Testis (tissue), 5 donors: ENCODE data around the gene ARHGAP25. TPM values are rescaled to one million over a fixed set of nuclear protein-coding genes. Genes with fewer than 3 reads are reported as not detected.

Source experiments
- DNase-seq: peaks from one replicate; pipeline ENCODE4 v3.0.0-alpha.2; 2019
- H3K27ac ChIP-seq, 2 donors: fragments of 200-600 bp; sonication (generic); one replicate each; pipeline ENCODE4 v1.5.1; 2019
- H3K27me3 ChIP-seq: fragments of 200-600 bp; sonication (generic); one replicate; pipeline ENCODE4 v1.5.1; 2019
- H3K36me3 ChIP-seq: fragments of 200-600 bp; sonication (generic); one replicate; pipeline ENCODE4 v1.5.1; 2017; ENCODE audit warnings: low read depth; ENCODE audit errors: missing control alignments
- H3K4me1 ChIP-seq: fragments of 200-600 bp; sonication (generic); one replicate; pipeline ENCODE4 v1.5.1; 2019
- H3K4me3 ChIP-seq, 2 donors: fragments of 200-600 bp; sonication (generic); one replicate each; pipeline ENCODE4 v1.5.1; 2017 to 2019
- H3K9me3 ChIP-seq: fragments of 200-600 bp; sonication (generic); one replicate; pipeline ENCODE4 v1.5.1; 2017
- POLR2A ChIP-seq: fragments of 450-650 bp; IDR thresholded peaks from one replicate; pipeline ENCODE4 v1.6.1; 2017; ENCODE audit warnings: antibody characterized with exemption, mild to moderate bottlenecking, moderate library complexity
- WGBS, 2 donors: methylation state at CpG; one replicate each; pipeline ENCODE4 v1.1.5; 2018; 5-methylcytosine and 5-hydroxymethylcytosine counted together
- intact Hi-C: fragments of 100-400 bp; cut with DNase I; formaldehyde crosslinking; loops from one replicate; pipeline ENCODE4 v1.15.1; 2023; ENCODE audit warnings: low total_unique reads
- long read RNA-seq, 2 donors: transcript quantifications; one replicate each; lab custom pipeline, GENCODE V29; 2026
- polyA plus RNA-seq: library from polyadenylated mRNA; stranded (reverse); fragments of 350-450 nt; fragmentation: Illumina TruSeq; extraction: RNeasy Lipid Tissue Mini Kit (QIAGEN cat#74804); gene quantifications from one replicate; pipeline ENCODE4 v1.2.3, GENCODE V29; 2014; ENCODE audit warnings: low read depth, low replicate concordance; ENCODE audit not compliant: insufficient read depth
- total RNA-seq, 2 donors: library from RNA; depleted of rRNA; stranded (reverse); fragments of >200 nt; gene quantifications; one replicate each; pipeline ENCODE4 v1.2.3, GENCODE V29; 2016
- TF ChIP-seq, protein P1 (sequence below), 3 experiments: fragments of 450-650 bp in 2 of 3; fragments of 200-600 bp in 1 of 3; sonication (generic) in 1 of 3; IDR thresholded peaks; one replicate each; pipeline ENCODE4 v1.5.1; 2016 to 2019; ENCODE audit warnings: antibody characterized with exemption in 3 of 3, mild to moderate bottlenecking in 2 of 3, moderate library complexity in 1 of 3

ARHGAP25 gene, protein sequence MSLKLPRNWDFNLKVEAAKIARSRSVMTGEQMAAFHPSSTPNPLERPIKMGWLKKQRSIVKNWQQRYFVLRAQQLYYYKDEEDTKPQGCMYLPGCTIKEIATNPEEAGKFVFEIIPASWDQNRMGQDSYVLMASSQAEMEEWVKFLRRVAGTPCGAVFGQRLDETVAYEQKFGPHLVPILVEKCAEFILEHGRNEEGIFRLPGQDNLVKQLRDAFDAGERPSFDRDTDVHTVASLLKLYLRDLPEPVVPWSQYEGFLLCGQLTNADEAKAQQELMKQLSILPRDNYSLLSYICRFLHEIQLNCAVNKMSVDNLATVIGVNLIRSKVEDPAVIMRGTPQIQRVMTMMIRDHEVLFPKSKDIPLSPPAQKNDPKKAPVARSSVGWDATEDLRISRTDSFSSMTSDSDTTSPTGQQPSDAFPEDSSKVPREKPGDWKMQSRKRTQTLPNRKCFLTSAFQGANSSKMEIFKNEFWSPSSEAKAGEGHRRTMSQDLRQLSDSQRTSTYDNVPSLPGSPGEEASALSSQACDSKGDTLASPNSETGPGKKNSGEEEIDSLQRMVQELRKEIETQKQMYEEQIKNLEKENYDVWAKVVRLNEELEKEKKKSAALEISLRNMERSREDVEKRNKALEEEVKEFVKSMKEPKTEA
- total RNA-seq (1 to 10 TPM; 6.2 to 6.7 TPM), polyA plus RNA-seq (8.2 TPM)
- long read RNA-seq, donor 1, partial matches to known transcripts: 0 of 3 reads
- long read RNA-seq, donor 1, other reads (novel, unspliced or antisense): 0 of 3 reads
- long read RNA-seq, donor 2: 0 reads

DNA sequence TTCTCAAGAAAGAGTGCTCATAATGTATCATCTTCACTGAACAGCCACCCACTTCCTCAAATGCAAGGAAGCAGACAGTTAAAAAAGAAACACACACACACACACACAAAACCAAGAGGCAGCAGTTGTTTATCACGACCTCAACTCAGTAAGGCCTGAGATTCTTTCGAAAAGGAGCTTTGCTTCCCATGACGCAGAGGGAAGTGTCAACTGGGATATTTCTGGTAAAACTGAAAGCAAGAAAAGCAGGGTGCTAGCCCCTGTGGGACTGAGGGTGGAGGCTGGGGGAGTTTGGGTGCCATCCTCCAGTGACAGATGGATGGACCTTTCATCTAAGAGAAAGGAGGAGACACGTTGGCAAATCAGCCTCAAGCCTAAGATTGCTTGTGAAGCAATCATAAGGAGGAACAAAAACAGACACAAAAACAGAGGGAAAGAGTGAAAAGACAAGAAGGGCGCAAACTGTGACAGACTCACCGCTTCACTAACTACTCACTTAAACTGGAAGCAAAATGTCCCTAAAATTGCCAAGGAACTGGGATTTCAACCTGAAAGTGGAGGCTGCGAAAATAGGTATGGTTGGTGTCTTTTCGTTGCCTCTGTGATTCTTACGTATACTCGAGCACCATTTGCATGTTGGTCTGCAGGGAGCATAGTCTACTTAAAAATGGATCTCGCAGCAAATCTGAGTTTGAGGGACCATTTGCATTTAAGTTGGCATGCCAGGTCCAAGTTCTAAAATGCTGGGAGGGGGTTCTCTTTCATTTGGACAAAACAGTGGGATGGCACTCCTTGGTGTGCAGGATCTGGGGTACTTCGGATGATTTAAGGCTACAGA lies at the start of gene ARHGAP25:
Gene ARHGAP25 (plus strand): TSS at position 124 of the 838 bp plus-strand sequence. CDS start 389 bp downstream, at position 513.
- Histone ChIP-seq H3K27me3 (no peaks in the 10 kb centered on the region), H3K9me3 (no peaks in the 10 kb centered on the region), H3K36me3 (no peaks in the 10 kb centered on the region), H3K4me1 (no peaks in the 10 kb centered on the region), H3K4me3 (peak within 1 kb of the TSS; percentile 1 to 4), H3K27ac (peak within 1 kb of the TSS in 1 of 2 donors; percentile 33)
- no peak for DNase-seq
- intact Hi-C loops: no loop called here
- 82 to 83% methylated on average over 12 of the region's 12 CpGs for WGBS, 2 donors
- TF ChIP-seq, protein P1, sequence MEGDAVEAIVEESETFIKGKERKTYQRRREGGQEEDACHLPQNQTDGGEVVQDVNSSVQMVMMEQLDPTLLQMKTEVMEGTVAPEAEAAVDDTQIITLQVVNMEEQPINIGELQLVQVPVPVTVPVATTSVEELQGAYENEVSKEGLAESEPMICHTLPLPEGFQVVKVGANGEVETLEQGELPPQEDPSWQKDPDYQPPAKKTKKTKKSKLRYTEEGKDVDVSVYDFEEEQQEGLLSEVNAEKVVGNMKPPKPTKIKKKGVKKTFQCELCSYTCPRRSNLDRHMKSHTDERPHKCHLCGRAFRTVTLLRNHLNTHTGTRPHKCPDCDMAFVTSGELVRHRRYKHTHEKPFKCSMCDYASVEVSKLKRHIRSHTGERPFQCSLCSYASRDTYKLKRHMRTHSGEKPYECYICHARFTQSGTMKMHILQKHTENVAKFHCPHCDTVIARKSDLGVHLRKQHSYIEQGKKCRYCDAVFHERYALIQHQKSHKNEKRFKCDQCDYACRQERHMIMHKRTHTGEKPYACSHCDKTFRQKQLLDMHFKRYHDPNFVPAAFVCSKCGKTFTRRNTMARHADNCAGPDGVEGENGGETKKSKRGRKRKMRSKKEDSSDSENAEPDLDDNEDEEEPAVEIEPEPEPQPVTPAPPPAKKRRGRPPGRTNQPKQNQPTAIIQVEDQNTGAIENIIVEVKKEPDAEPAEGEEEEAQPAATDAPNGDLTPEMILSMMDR (IDR thresholded peaks at IDR 0.05): no peak
- no peak for TF ChIP-seq POLR2A

DNA sequence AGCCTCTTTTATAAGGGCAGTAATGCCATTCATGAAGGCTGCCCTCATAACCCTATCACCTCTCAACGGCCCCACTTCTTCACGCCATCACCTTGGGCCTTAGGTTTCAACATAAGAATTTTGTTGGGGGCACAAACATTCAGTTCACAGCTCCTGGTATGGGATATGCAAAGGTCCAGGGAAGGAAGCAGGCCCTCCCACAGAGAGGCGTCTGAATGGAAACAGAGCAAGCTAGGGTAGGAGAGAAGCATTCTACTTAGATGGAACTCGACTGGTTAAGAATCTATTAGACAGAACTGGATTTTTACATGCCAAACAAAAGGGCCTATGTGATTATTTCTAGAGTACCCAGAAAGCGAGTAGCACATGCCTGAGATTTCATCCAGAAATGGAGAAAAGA lies 48.4 kb upstream of the ARHGAP25 start:
- no peaks in the 10 kb centered on the region for H3K4me1 ChIP-seq
- WGBS, 2 donors: 78 to 81% methylated on average over 5 of the region's 5 CpGs
- DNase-seq: no peak
- H3K9me3 ChIP-seq: no peaks in the 10 kb centered on the region
- H3K27ac ChIP-seq: no peak overlapping the region
- no peaks in the 10 kb centered on the region for H3K36me3 ChIP-seq
- intact Hi-C loops: no loop called here
- no peaks in the 10 kb centered on the region for H3K27me3 ChIP-seq
- no peak for TF ChIP-seq POLR2A
- TF ChIP-seq, protein P1 (IDR thresholded peaks at IDR 0.05): no peak
- H3K4me3 ChIP-seq: no peak overlapping the region

DNA sequence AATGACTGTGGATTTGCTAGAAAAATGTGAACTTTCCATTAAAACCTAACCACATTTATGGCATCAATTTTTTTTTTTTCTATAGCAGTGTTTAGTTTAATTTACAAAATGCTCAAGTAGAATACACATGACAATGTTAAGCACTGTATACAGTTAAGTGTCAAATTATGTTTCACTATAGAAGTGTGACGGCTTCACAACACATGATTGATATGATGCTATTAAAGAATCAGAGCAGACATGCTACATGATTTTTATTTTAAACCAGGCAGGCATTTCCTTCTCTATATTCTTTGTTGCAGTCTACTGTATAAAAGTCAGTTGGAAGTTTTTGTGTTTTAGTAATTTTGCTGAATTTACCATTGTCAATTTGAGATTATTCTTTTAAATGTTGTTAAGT lies 47.6 kb upstream of the ARHGAP25 start:
- intact Hi-C loops: no loop called here

More for the DNA sequence above, 47.6 kb upstream of the ARHGAP25 start:
- Histone ChIP-seq H3K9me3 (no peaks in the 10 kb centered on the region), H3K27me3 (no peaks in the 10 kb centered on the region), H3K27ac (no peak overlapping the region), H3K4me3 (no peak overlapping the region), H3K36me3 (no peaks in the 10 kb centered on the region), H3K4me1 (no peaks in the 10 kb centered on the region)
- TF ChIP-seq, protein P1 (IDR thresholded peaks at IDR 0.05): no peak
- no peak for TF ChIP-seq POLR2A
- DNase-seq: no peak
- WGBS, 2 donors: 93 to 97% methylated on average over 1 of the region's 1 CpG
